HG02610 (cell line): ENCODE results near the gene ING5.

Experiments
- ATAC-seq: cut with Tn5 transposase; IDR thresholded peaks from one replicate; pipeline ENCODE4 v1.9.1; 2021; ENCODE audit warnings: mild to moderate bottlenecking, moderate library complexity; ENCODE audit not compliant: unreplicated experiment

The ING5 gene

GRCh38 chr2:241774419-241775222 lies 72.8 kb downstream of the ING5 start:
- ATAC-seq, result no peak

- no peak for ATAC-seq
Measured at GRCh38 chr2:241775223-241776177, 73.7 kb downstream of the ING5 start.

GRCh38 chr2:241776336-241777169 lies 74.7 kb downstream of the ING5 start, which contains the start of gene GAL3ST2:
TSS of gene GAL3ST2 (plus strand) at chr2:241776822. CDS start at chr2:241776956, 134 bp downstream.
- ATAC-seq, result no peak

- no peak for ATAC-seq
Measured at GRCh38 chr2:241777170-241777685, 75.4 kb downstream of the ING5 start.

GRCh38 chr2:241777686-241778627 lies 76.1 kb downstream of the ING5 start:
- ATAC-seq, result no peak
